OCI-LY7 (cell line): ENCODE results near the gene ALK. TPM values are rescaled to one million over a fixed set of nuclear protein-coding genes. Genes with fewer than 3 reads are reported as not detected.

Experiments used
- BruUV-seq: library from RNA; stranded (reverse); fragments of 400-500 nt; replicated peaks from 2 replicates; lab custom pipeline; 2021; lab: Mats Ljungman, UMichigan
- CTCF ChIA-PET: fragments of 300-600 bp; sonication (Branson Sonifier 250); formaldehyde crosslinking; loops from one replicate; lab custom pipeline; 2022; ENCODE audit warnings: antibody characterized with exemption; ENCODE audit not compliant: unreplicated experiment; lab: Charles Lee
- POLR2A ChIA-PET: fragments of 300-600 bp; sonication (Branson Sonifier 250); formaldehyde crosslinking; loops from one replicate; lab custom pipeline; 2022; ENCODE audit warnings: antibody characterized with exemption; lab: Charles Lee
- DNase-seq: peaks from one replicate; pipeline ENCODE4 v3.0.0-alpha.2; 2015; ENCODE audit warnings: low spot score
- H2AFZ ChIP-seq: fragments of 200-600 bp; sonication (generic), shearing (Covaris generic); 2 replicates; pipeline ENCODE4 v1.6.1; 2014; ENCODE audit warnings: mild to moderate bottlenecking, antibody characterized with exemption, low read length, moderate library complexity
- H3K27ac ChIP-seq: fragments of 200-600 bp; sonication (generic); 2 replicates; pipeline ENCODE4 v1.5.1; 2014; ENCODE audit warnings: mixed run types, low read depth, mild to moderate bottlenecking, moderate library complexity, low read length, inconsistent platforms; ENCODE audit not compliant: poor library complexity, severe bottlenecking
- H3K36me3 ChIP-seq: fragments of 200-600 bp; sonication (generic); 2 replicates; pipeline ENCODE4 v1.6.1; 2014; ENCODE audit warnings: mild to moderate bottlenecking, antibody characterized with exemption, low read length, moderate library complexity, mixed read lengths; ENCODE audit not compliant: insufficient read depth
- H3K4me1 ChIP-seq: fragments of 200-600 bp; sonication (generic); 2 replicates; pipeline ENCODE4 v1.5.1; 2014; ENCODE audit warnings: mild to moderate bottlenecking, low read length; ENCODE audit not compliant: insufficient read depth, poor library complexity, severe bottlenecking
- H3K4me2 ChIP-seq: fragments of 200-600 bp; sonication (generic); 2 replicates; pipeline ENCODE4 v1.6.1; 2014; ENCODE audit warnings: mild to moderate bottlenecking, low read length
- H3K4me3 ChIP-seq: fragments of 200-600 bp; sonication (generic); 2 replicates; pipeline ENCODE4 v1.5.1; 2014; ENCODE audit warnings: mild to moderate bottlenecking, low read depth, low read length; ENCODE audit not compliant: poor library complexity, severe bottlenecking
- H3K79me2 ChIP-seq: fragments of 200-600 bp; sonication (generic); 2 replicates; pipeline ENCODE4 v1.6.1; 2016; ENCODE audit warnings: low read depth, mild to moderate bottlenecking, low read length, moderate library complexity, mixed read lengths; ENCODE audit not compliant: insufficient read depth
- H3K9me2 ChIP-seq: fragments of 200-600 bp; sonication (generic); 2 replicates; pipeline ENCODE4 v1.6.1; 2016; ENCODE audit warnings: mild to moderate bottlenecking, low read length, mixed read lengths; ENCODE audit not compliant: insufficient read depth
- H3K9me3 ChIP-seq: fragments of 200-600 bp; sonication (generic); 2 replicates; pipeline ENCODE4 v1.6.1; 2014; ENCODE audit warnings: mild to moderate bottlenecking, mixed run types, low read length, mixed read lengths
- H4K20me1 ChIP-seq: fragments of 200-600 bp; sonication (generic); 2 replicates; pipeline ENCODE4 v1.6.1; 2014; ENCODE audit warnings: mild to moderate bottlenecking, antibody characterized with exemption, low read length, moderate library complexity, mixed read lengths; ENCODE audit not compliant: insufficient read depth
- CTCF ChIP-seq: fragments of 200-600 bp; sonication (generic); conservative IDR thresholded peaks from 2 replicates; pipeline ENCODE4 v1.5.1; 2014; ENCODE audit warnings: mild to moderate bottlenecking, antibody characterized with exemption, low read length, moderate library complexity, mixed read lengths
- EZH2phosphoT487 ChIP-seq: fragments of 200-600 bp; sonication (generic); IDR thresholded peaks from 2 replicates; pipeline ENCODE4 v1.6.1; 2018; ENCODE audit warnings: low read depth, borderline replicate concordance, mild to moderate bottlenecking, mixed run types, antibody characterized with exemption, low read length, moderate library complexity, mixed read lengths
- intact Hi-C: fragments of 100-400 bp; cut with micrococcal nuclease; formaldehyde crosslinking; loops from one replicate; pipeline ENCODE4 v1.10.0; 2022; ENCODE audit not compliant: unreplicated experiment
- total RNA-seq, 2 experiments: library from RNA; depleted of rRNA in 1 of 2; stranded (reverse); fragments of >200 nt in 1 of 2; shearing (Covaris generic) in 1 of 2; gene quantifications; 2 replicates each; pipeline ENCODE4 v1.2.3, GENCODE V29; 2014 to 2022

Gene ALK
- total RNA-seq, 2 experiments from 2014 or later, result 0.09 TPM; not detected in 1

- H3K27ac ChIP-seq, result no peak overlapping the region
- TF ChIP-seq CTCF, result no peak
- no peak for TF ChIP-seq EZH2phosphoT487
- no peaks in the 10 kb centered on the region for H4K20me1 ChIP-seq
- no peaks in the 10 kb centered on the region for H3K79me2 ChIP-seq
- H3K4me2 ChIP-seq, result no peak overlapping the region
- H3K9me2 ChIP-seq, result no peaks in the 10 kb centered on the region
- BruUV-seq, result no TSS peak
- CTCF ChIA-PET, result no interaction called here
- no peak overlapping the region for H3K4me3 ChIP-seq
- intact Hi-C loops, result no loop called here
- H3K4me1 ChIP-seq, result no peaks in the 10 kb centered on the region
- no peaks in the 10 kb centered on the region for H3K9me3 ChIP-seq
- H2AFZ ChIP-seq, result no peak overlapping the region
- H3K36me3 ChIP-seq, result no peaks in the 10 kb centered on the region
- no peak for DNase-seq
- POLR2A ChIA-PET, result no interaction called here
Observed at GRCh38 chr2:29431485-29431884, 489.9 kb downstream of the ALK start.

- Histone ChIP-seq H3K4me1 (no peaks in the 10 kb centered on the region), H3K27ac (no peak overlapping the region), H4K20me1 (no peaks in the 10 kb centered on the region), H3K36me3 (no peaks in the 10 kb centered on the region), H3K4me3 (no peak overlapping the region), H3K9me3 (no peaks in the 10 kb centered on the region), H3K4me2 (no peak overlapping the region), H3K9me2 (no peaks in the 10 kb centered on the region), H3K79me2 (no peaks in the 10 kb centered on the region), H2AFZ (no peak overlapping the region)
- ChIA-PET CTCF (no interaction called here), POLR2A (no interaction called here)
- TF ChIP-seq EZH2phosphoT487 (no peak), CTCF (no peak)
- BruUV-seq, result no TSS peak
- intact Hi-C loops, result no loop called here
- DNase-seq, result no peak
Observed at GRCh38 chr2:29430382-29431112, 490.8 kb downstream of the ALK start.

GRCh38 chr2:29426354-29426753, 495.0 kb downstream of the ALK start:
- Histone ChIP-seq H3K79me2 (no peaks in the 10 kb centered on the region), H3K4me2 (no peak overlapping the region), H4K20me1 (no peaks in the 10 kb centered on the region), H3K36me3 (no peaks in the 10 kb centered on the region), H3K9me3 (no peaks in the 10 kb centered on the region), H3K4me3 (no peak overlapping the region), H3K9me2 (no peaks in the 10 kb centered on the region), H3K27ac (no peak overlapping the region), H3K4me1 (no peaks in the 10 kb centered on the region), H2AFZ (no peak overlapping the region)
- no peak for TF ChIP-seq EZH2phosphoT487
- no peak for TF ChIP-seq CTCF
- intact Hi-C loops, result no loop called here
- DNase-seq, result no peak
- POLR2A ChIA-PET, result no interaction called here
- CTCF ChIA-PET, result no interaction called here
- BruUV-seq, result no TSS peak
